Stimulated activated naive CD4-positive, alpha-beta T cell treated with Interleukin-2 at 50 U/mL for 16 hours (primary cell): Measurements from ENCODE around the gene GJA8.
"Not testable (repeated sequence)": the region's sequence is repeated elsewhere in the genome, so short reads cannot be mapped to it uniquely, and the experiment has no call there.

Experiments used
- DNase-seq: peaks from one replicate; lab custom pipeline; 2025; lab: John Stamatoyannopoulos, UW

GJA8 gene

GRCh38 chr1:147927689-147928088 lies 25.1 kb downstream of the GJA8 start:
- not testable (repeated sequence) for DNase-seq

GRCh38 chr1:147928236-147929132 lies 25.9 kb downstream of the GJA8 start, which contains the start of gene GPR89B:
GPR89B (plus strand) TSS chr1:147928420; CDS start chr1:147928537, 117 bp downstream.
- peak; percentile 88 for DNase-seq

- DNase-seq: not testable (repeated sequence)
Measured at GRCh38 chr1:147931137-147931536, 28.5 kb downstream of the GJA8 start.

GRCh38 chr1:147935296-147935695 lies 32.7 kb downstream of the GJA8 start:
- DNase-seq: not testable (repeated sequence)

GRCh38 chr1:147940456-147940855 lies 37.9 kb downstream of the GJA8 start:
- not testable (repeated sequence) for DNase-seq

- not testable (repeated sequence) for DNase-seq
Measured at GRCh38 chr1:147942563-147942962, 40.0 kb downstream of the GJA8 start.

GRCh38 chr1:147949517-147949916 lies 46.9 kb downstream of the GJA8 start:
- not testable (repeated sequence) for DNase-seq
